Retina (tissue), 1 donor: ENCODE measurements around the gene POLR1A.

ENCODE experiments used
- DNase-seq: peaks from one replicate; pipeline ENCODE4 v3.0.0-alpha.2; 2016

POLR1A gene

GRCh38 chr2:86094229-86094628, 11.5 kb downstream of the POLR1A start:
- no peak for DNase-seq

- DNase-seq: no peak
These were observed 17.5 kb downstream of the POLR1A start for GRCh38 chr2:86087936-86088850.

- DNase-seq: no peak
These were observed 22.9 kb downstream of the POLR1A start for GRCh38 chr2:86082756-86083155.

- DNase-seq: no peak
These were observed 24.0 kb downstream of the POLR1A start for GRCh38 chr2:86081724-86082123.

GRCh38 chr2:86079981-86080911, 25.4 kb downstream of the POLR1A start:
- DNase-seq: peak; percentile 58

- DNase-seq: no peak
These were observed 26.7 kb downstream of the POLR1A start for GRCh38 chr2:86078774-86079545.

GRCh38 chr2:86075886-86076285, 29.8 kb downstream of the POLR1A start:
- no peak for DNase-seq

- DNase-seq: no peak
These were observed 30.9 kb downstream of the POLR1A start for GRCh38 chr2:86074811-86075210.

GRCh38 chr2:86074256-86074655, 31.4 kb downstream of the POLR1A start:
- no peak for DNase-seq

- DNase-seq: no peak
These were observed 32.5 kb downstream of the POLR1A start for GRCh38 chr2:86073225-86073624.

- no peak for DNase-seq
These were observed 33.3 kb downstream of the POLR1A start for GRCh38 chr2:86072271-86072858.

- DNase-seq: no peak
These were observed 34.8 kb downstream of the POLR1A start for GRCh38 chr2:86070868-86071267.

- DNase-seq: no peak
These were observed 35.8 kb downstream of the POLR1A start for GRCh38 chr2:86069783-86070339.

- DNase-seq: no peak
These were observed 36.5 kb downstream of the POLR1A start for GRCh38 chr2:86069091-86069685.

GRCh38 chr2:86068648-86069047, 37.0 kb downstream of the POLR1A start:
- DNase-seq: no peak

- DNase-seq: no peak
These were observed 37.5 kb downstream of the POLR1A start for GRCh38 chr2:86068136-86068588.

- no peak for DNase-seq
These were observed 38.8 kb downstream of the POLR1A start for GRCh38 chr2:86066915-86067314.

GRCh38 chr2:86066007-86066578, 39.6 kb downstream of the POLR1A start:
- no peak for DNase-seq

GRCh38 chr2:86065512-86065911, 40.2 kb downstream of the POLR1A start:
- DNase-seq: no peak

- no peak for DNase-seq
These were observed 41.7 kb downstream of the POLR1A start for GRCh38 chr2:86064006-86064405.

GRCh38 chr2:86062043-86062442, 43.6 kb downstream of the POLR1A start:
- DNase-seq: no peak
